PC-9 (cell line): Measurements from ENCODE around the gene THADA.

ENCODE experiments used
- CTCF ChIP-seq: fragments of 200-600 bp; sonication (generic); conservative IDR thresholded peaks from 2 replicates; pipeline ENCODE4 v1.6.1; 2017; ENCODE audit warnings: mixed run types, antibody characterized with exemption, mild to moderate bottlenecking, moderate library complexity
- EZH2 ChIP-seq: fragments of 200-600 bp; sonication (generic); IDR thresholded peaks from 2 replicates; pipeline ENCODE4 v1.8.0; 2017; ENCODE audit warnings: antibody characterized with exemption, low read depth

GRCh38 chr2:43226558-43226954 lies 369.3 kb downstream of the THADA start, which contains the start of gene ZFP36L2:
- TF ChIP-seq CTCF (no peak), EZH2 (no peak)
